MM.1S (cell line): ENCODE measurements around the gene KRTAP21-2.

ENCODE experiments used
- DNase-seq: peaks from one replicate; pipeline ENCODE4 v3.0.0-alpha.2; 2015
- H2AFZ ChIP-seq: fragments of 300-600 bp; sonication (generic); 2 replicates; pipeline ENCODE4 v1.6.0; 2016; ENCODE audit warnings: antibody characterized with exemption, low read length
- H3F3A ChIP-seq: fragments of 300-600 bp; sonication (generic); 2 replicates; pipeline ENCODE4 v1.6.1; 2016; ENCODE audit warnings: mild to moderate bottlenecking, antibody characterized with exemption, low read length, moderate library complexity, mixed read lengths; ENCODE audit not compliant: insufficient read depth
- H3K27ac ChIP-seq: fragments of 300-600 bp; sonication (generic); 2 replicates; pipeline ENCODE4 v1.5.1; 2016; ENCODE audit warnings: mild to moderate bottlenecking, low read length
- H3K27me3 ChIP-seq: fragments of 300-600 bp; sonication (generic); replicated peaks from 2 replicates; pipeline ENCODE4 v1.6.0; 2016; ENCODE audit warnings: low read length; ENCODE audit not compliant: insufficient read depth
- H3K36me3 ChIP-seq: fragments of 300-600 bp; sonication (generic); replicated peaks from 2 replicates; pipeline ENCODE4 v1.6.1; 2016; ENCODE audit warnings: mild to moderate bottlenecking, low read length, mixed read lengths; ENCODE audit not compliant: insufficient read depth
- H3K4me1 ChIP-seq: fragments of 300-600 bp; sonication (generic); 2 replicates; pipeline ENCODE4 v1.6.1; 2016; ENCODE audit warnings: low read length, mixed read lengths
- H3K4me2 ChIP-seq: fragments of 300-600 bp; sonication (generic); 2 replicates; pipeline ENCODE4 v1.6.0; 2016; ENCODE audit warnings: low read depth, low read length
- H3K4me3 ChIP-seq: fragments of 300-600 bp; sonication (generic); 2 replicates; pipeline ENCODE4 v1.5.1; 2016; ENCODE audit warnings: low read length, mixed read lengths
- H3K79me2 ChIP-seq: fragments of 300-600 bp; sonication (generic); 2 replicates; pipeline ENCODE4 v1.6.1; 2016; ENCODE audit warnings: mixed run types, low read length, mixed read lengths
- H3K9ac ChIP-seq: fragments of 300-600 bp; sonication (generic); 2 replicates; pipeline ENCODE4 v1.6.1; 2016; ENCODE audit warnings: low read length, mixed read lengths
- H3K9me2 ChIP-seq: fragments of 300-600 bp; sonication (generic); replicated peaks from 2 replicates; pipeline ENCODE4 v1.6.1; 2016; ENCODE audit warnings: mild to moderate bottlenecking, low read length, mixed read lengths; ENCODE audit not compliant: insufficient read depth
- H3K9me3 ChIP-seq: fragments of 300-600 bp; sonication (generic); replicated peaks from 2 replicates; pipeline ENCODE4 v1.6.1; 2016; ENCODE audit warnings: mild to moderate bottlenecking, low read length, mixed read lengths; ENCODE audit not compliant: insufficient read depth
- H4K20me1 ChIP-seq: fragments of 300-600 bp; sonication (generic); 2 replicates; pipeline ENCODE4 v1.6.1; 2016; ENCODE audit warnings: mild to moderate bottlenecking, low read length, moderate library complexity, mixed read lengths; ENCODE audit not compliant: insufficient read depth
- CTCF ChIP-seq: fragments of 300-600 bp; sonication (generic); IDR thresholded peaks from 2 replicates; pipeline ENCODE4 v1.5.1; 2016; ENCODE audit warnings: antibody characterized with exemption, low read length, mixed read lengths
- EZH2 ChIP-seq: fragments of 300-600 bp; sonication (generic); optimal IDR thresholded peaks from 2 replicates; pipeline ENCODE3; 2017; ENCODE audit warnings: low read depth, mild to moderate bottlenecking, antibody characterized with exemption, low read length, mixed read lengths
- EZH2phosphoT487 ChIP-seq: fragments of 300-600 bp; sonication (generic); IDR thresholded peaks from 2 replicates; pipeline ENCODE4 v1.6.1; 2018; ENCODE audit warnings: antibody characterized with exemption, low read length

The KRTAP21-2 gene

GRCh38 chr21:30713766-30714165 lies 33.3 kb downstream of the KRTAP21-2 start:
- H3K27me3 ChIP-seq: no peaks in the 10 kb centered on the region
- no peak overlapping the region for H3K4me2 ChIP-seq
- no peaks in the 10 kb centered on the region for H3K9me2 ChIP-seq
- no peak overlapping the region for H2AFZ ChIP-seq
- DNase-seq: no peak
- H3K79me2 ChIP-seq: no peaks in the 10 kb centered on the region
- H3K9me3 ChIP-seq: no peaks in the 10 kb centered on the region
- no peak overlapping the region for H3K27ac ChIP-seq
- TF ChIP-seq CTCF (no peak), EZH2 (no peak), EZH2phosphoT487 (no peak)
- no peaks in the 10 kb centered on the region for H3K36me3 ChIP-seq
- no peak overlapping the region for H3K9ac ChIP-seq
- no peak overlapping the region for H3K4me3 ChIP-seq
- H3F3A ChIP-seq: no peaks in the 10 kb centered on the region
- H4K20me1 ChIP-seq: no peaks in the 10 kb centered on the region
- no peaks in the 10 kb centered on the region for H3K4me1 ChIP-seq

- no peak for DNase-seq
- Histone ChIP-seq H3K9me3 (no peaks in the 10 kb centered on the region), H4K20me1 (no peaks in the 10 kb centered on the region), H3K79me2 (no peaks in the 10 kb centered on the region), H3K9ac (no peak overlapping the region), H3K4me2 (no peak overlapping the region), H3K4me1 (no peaks in the 10 kb centered on the region), H3K27me3 (no peaks in the 10 kb centered on the region), H3F3A (no peaks in the 10 kb centered on the region), H3K27ac (no peak overlapping the region), H2AFZ (no peak overlapping the region), H3K36me3 (no peaks in the 10 kb centered on the region), H3K4me3 (no peak overlapping the region), H3K9me2 (no peaks in the 10 kb centered on the region)
- TF ChIP-seq CTCF (no peak), EZH2phosphoT487 (no peak), EZH2 (no peak)
Observed at GRCh38 chr21:30710499-30710898, 36.6 kb downstream of the KRTAP21-2 start.

- H4K20me1 ChIP-seq: no peaks in the 10 kb centered on the region
- H3F3A ChIP-seq: no peaks in the 10 kb centered on the region
- H3K4me2 ChIP-seq: no peak overlapping the region
- no peaks in the 10 kb centered on the region for H3K36me3 ChIP-seq
- DNase-seq: no peak
- no peaks in the 10 kb centered on the region for H3K9me3 ChIP-seq
- TF ChIP-seq EZH2: no peak
- TF ChIP-seq CTCF: no peak
- TF ChIP-seq EZH2phosphoT487: no peak
- no peak overlapping the region for H3K4me3 ChIP-seq
- H3K27me3 ChIP-seq: no peaks in the 10 kb centered on the region
- H3K79me2 ChIP-seq: no peaks in the 10 kb centered on the region
- no peak overlapping the region for H3K9ac ChIP-seq
- H3K4me1 ChIP-seq: no peaks in the 10 kb centered on the region
- no peak overlapping the region for H3K27ac ChIP-seq
- no peaks in the 10 kb centered on the region for H3K9me2 ChIP-seq
- H2AFZ ChIP-seq: no peak overlapping the region
Observed at GRCh38 chr21:30707409-30707808, 39.6 kb downstream of the KRTAP21-2 start.
